CD14-positive monocyte (primary cell): ENCODE results near the gene CEP162. TPM values are rescaled to one million over a fixed set of nuclear protein-coding genes. Genes with fewer than 3 reads are reported as not detected.

Experiments used
- DNase-seq, 3 donors: peaks; one replicate each; pipeline ENCODE4 v3.0.0-alpha.2; 2011 to 2022
- H2AFZ ChIP-seq: 2 replicates; pipeline ENCODE4 v1.6.0; 2012; ENCODE audit warnings: mild to moderate bottlenecking, low read depth, low read length, inconsistent platforms; ENCODE audit not compliant: insufficient read depth, poor library complexity, severe bottlenecking
- H3K27ac ChIP-seq, 2 donors: 1 replicate in 1 of 2; 2 replicates in 1 of 2; pipeline ENCODE4 v1.5.1; 2012 to 2013; ENCODE audit warnings: low read length in 2 of 2, control low read depth in 1 of 2, inconsistent platforms in 1 of 2, low read depth in 1 of 2, mild to moderate bottlenecking in 1 of 2
- H3K27me3 ChIP-seq, 2 donors: one replicate each; pipeline versions ENCODE4 v1.6.0 to v1.6.1; 2011 to 2013; ENCODE audit warnings: low read length in 2 of 2; ENCODE audit not compliant: control insufficient read depth in 2 of 2, insufficient read depth in 2 of 2
- H3K36me3 ChIP-seq, 2 donors: replicated peaks in 1 of 2; 1 replicate in 1 of 2; 2 replicates in 1 of 2; pipeline versions ENCODE4 v1.5.1 to v1.6.1; 2012 to 2013; ENCODE audit warnings: low read length in 2 of 2, control low read depth in 1 of 2, inconsistent platforms in 1 of 2, mild to moderate bottlenecking in 1 of 2; ENCODE audit not compliant: insufficient read depth in 2 of 2, control insufficient read depth in 1 of 2
- H3K4me1 ChIP-seq, 2 donors: 1 replicate in 1 of 2; 2 replicates in 1 of 2; pipeline versions ENCODE4 v1.5.1 to v1.6.1; 2012 to 2013; ENCODE audit warnings: low read length in 2 of 2, control low read depth in 1 of 2, inconsistent platforms in 1 of 2, mild to moderate bottlenecking in 1 of 2, moderate library complexity in 1 of 2; ENCODE audit not compliant: insufficient read depth in 2 of 2, control insufficient read depth in 1 of 2
- H3K4me2 ChIP-seq: replicated peaks from 2 replicates; pipeline ENCODE3; 2012; ENCODE audit warnings: low read length, moderate library complexity, mild to moderate bottlenecking; ENCODE audit not compliant: poor library complexity, severe bottlenecking; ENCODE audit errors: extremely low read depth
- H3K4me3 ChIP-seq, 3 experiments: fragments of 200-600 bp in 1 of 3; sonication (generic) in 1 of 3; replicated peaks in 1 of 3; 1 replicate in 2 of 3; 2 replicates in 1 of 3; pipeline ENCODE4 v1.5.1; 2011 to 2013; ENCODE audit warnings: low read length in 3 of 3, mild to moderate bottlenecking in 3 of 3, control low read depth in 2 of 3, low read depth in 2 of 3, inconsistent platforms in 1 of 3, moderate library complexity in 1 of 3
- H3K79me2 ChIP-seq: 2 replicates; pipeline ENCODE4 v1.6.0; 2012; ENCODE audit warnings: mild to moderate bottlenecking, control low read depth, inconsistent platforms, low read length, moderate library complexity; ENCODE audit not compliant: insufficient read depth
- H3K9ac ChIP-seq: 2 replicates; pipeline ENCODE4 v1.6.0; 2017; ENCODE audit warnings: low read length, mild to moderate bottlenecking; ENCODE audit not compliant: insufficient read depth, poor library complexity, severe bottlenecking
- H3K9me3 ChIP-seq, 2 donors: replicated peaks in 1 of 2; 1 replicate in 1 of 2; 2 replicates in 1 of 2; pipeline versions ENCODE4 v1.5.1 to v1.6.1; 2012 to 2013; ENCODE audit warnings: low read length in 2 of 2, control low read depth in 1 of 2; ENCODE audit not compliant: control insufficient read depth in 1 of 2, insufficient read depth in 1 of 2
- H4K20me1 ChIP-seq: 2 replicates; pipeline ENCODE4 v1.6.0; 2012; ENCODE audit warnings: mild to moderate bottlenecking, low read length, control low read depth, moderate library complexity; ENCODE audit not compliant: insufficient read depth
- H3K27ac Mint-ChIP-seq, 7 donors: one replicate each; pipeline ENCODE4 v1.8.0; 2020; ENCODE audit warnings: mild to moderate bottlenecking in 7 of 7, mixed read lengths in 7 of 7, moderate library complexity in 6 of 7, inconsistent platforms in 2 of 7
- H3K27me3 Mint-ChIP-seq, 3 donors: one replicate each; pipeline ENCODE4 v1.8.0; 2021 to 2022; ENCODE audit warnings: low read depth in 3 of 3, mild to moderate bottlenecking in 3 of 3, mixed read lengths in 3 of 3, moderate library complexity in 3 of 3, inconsistent platforms in 1 of 3
- H3K36me3 Mint-ChIP-seq, 2 donors: one replicate each; pipeline ENCODE4 v1.8.0; 2020; ENCODE audit warnings: mixed read lengths in 2 of 2, inconsistent platforms in 1 of 2, mild to moderate bottlenecking in 1 of 2
- H3K4me1 Mint-ChIP-seq: one replicate; pipeline ENCODE4 v1.8.0; 2020; ENCODE audit warnings: mild to moderate bottlenecking, mixed read lengths
- H3K4me3 Mint-ChIP-seq, 2 donors: one replicate each; pipeline ENCODE4 v1.8.0; 2020; ENCODE audit warnings: mild to moderate bottlenecking in 2 of 2, mixed read lengths in 2 of 2, moderate library complexity in 1 of 2
- H3K9me3 Mint-ChIP-seq, 7 donors: one replicate each; pipeline ENCODE4 v1.8.0; 2020 to 2022; ENCODE audit warnings: mixed read lengths in 7 of 7, mild to moderate bottlenecking in 6 of 7, moderate library complexity in 6 of 7, inconsistent platforms in 2 of 7
- WGBS: methylation state at CpG from one replicate; pipeline ENCODE4 v1.1.5; 2013; ENCODE audit warnings: missing lambda C conversion rate; ENCODE audit not compliant: insufficient coverage; 5-methylcytosine and 5-hydroxymethylcytosine counted together
- intact Hi-C, 2 donors: fragments of 100-400 bp; cut with micrococcal nuclease; formaldehyde crosslinking; loops; one replicate each; pipeline versions ENCODE4 v1.15.0 to v1.15.1; 2023
- polyA plus RNA-seq, 3 donors: library from polyadenylated mRNA; depleted of rRNA in 1 of 3; unstranded in 2 of 3; stranded (reverse) in 1 of 3; fragments of 300-500 nt in 2 of 3; fragments of >200 nt in 1 of 3; fragmentation: Illumina TruSeq in 2 of 3; gene quantifications; 1 replicate in 2 of 3; 2 replicates in 1 of 3; pipeline ENCODE4 v1.2.3, GENCODE V29; 2012 to 2021
- TF ChIP-seq, protein P1 (sequence below): fragments of 200-600 bp; IDR thresholded peaks from one replicate; pipeline ENCODE4 v1.8.0; 2022; ENCODE audit warnings: antibody characterized with exemption, mild to moderate bottlenecking

The CEP162 gene
- polyA plus RNA-seq, 3 donors, result 1.5 to 2.7 (median 1.6) TPM

DNA sequence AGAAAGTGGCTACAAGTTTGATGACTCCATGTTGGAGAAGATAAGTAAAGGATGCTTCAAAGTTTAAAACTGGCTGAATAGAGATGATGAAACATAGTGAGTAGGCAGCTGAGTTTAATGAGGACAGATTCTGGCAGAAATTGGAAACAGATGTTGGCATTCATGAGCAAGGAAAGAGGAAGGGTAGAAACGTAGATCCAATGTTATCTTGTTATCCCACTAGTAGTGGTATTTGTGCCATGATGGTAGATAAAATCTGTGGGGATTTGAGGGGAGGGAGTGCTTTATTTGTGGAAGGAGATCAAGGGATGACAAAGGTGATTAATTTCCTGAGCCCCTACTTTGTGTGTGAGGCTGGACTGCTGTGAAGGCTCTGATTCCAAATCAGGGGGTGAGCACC, 124.4 kb downstream of the CEP162 start:
- Histone ChIP-seq H3K79me2 (no peaks in the 10 kb centered on the region), H3K27me3 (no peaks in the 10 kb centered on the region), H3K27ac (no peak overlapping the region), H3K36me3 (no peaks in the 10 kb centered on the region), H3K9ac (no peak overlapping the region), H2AFZ (no peak overlapping the region), H4K20me1 (no peaks in the 10 kb centered on the region), H3K4me2 (no peak overlapping the region), H3K4me3 (no peak overlapping the region), H3K4me1 (no peaks in the 10 kb centered on the region), H3K9me3 (peaks cover 3 to 6% of the 10 kb centered on the region in 2 donors)
- DNase-seq, result no peak
- H3K4me3 Mint-ChIP-seq, result no peak overlapping the region
- intact Hi-C loops, result no loop called here
- H3K27me3 Mint-ChIP-seq, result no peaks in the 10 kb centered on the region
- WGBS, result 9% methylated on average over 1 of the region's 1 CpG
- peaks cover 5 to 18% (median 10%) of the 10 kb centered on the region in 7 donors for H3K9me3 Mint-ChIP-seq
- peak overlapping the region in 1 of 7 donors; percentile 50 for H3K27ac Mint-ChIP-seq
- no peaks in the 10 kb centered on the region for H3K4me1 Mint-ChIP-seq
- TF ChIP-seq, protein P1, sequence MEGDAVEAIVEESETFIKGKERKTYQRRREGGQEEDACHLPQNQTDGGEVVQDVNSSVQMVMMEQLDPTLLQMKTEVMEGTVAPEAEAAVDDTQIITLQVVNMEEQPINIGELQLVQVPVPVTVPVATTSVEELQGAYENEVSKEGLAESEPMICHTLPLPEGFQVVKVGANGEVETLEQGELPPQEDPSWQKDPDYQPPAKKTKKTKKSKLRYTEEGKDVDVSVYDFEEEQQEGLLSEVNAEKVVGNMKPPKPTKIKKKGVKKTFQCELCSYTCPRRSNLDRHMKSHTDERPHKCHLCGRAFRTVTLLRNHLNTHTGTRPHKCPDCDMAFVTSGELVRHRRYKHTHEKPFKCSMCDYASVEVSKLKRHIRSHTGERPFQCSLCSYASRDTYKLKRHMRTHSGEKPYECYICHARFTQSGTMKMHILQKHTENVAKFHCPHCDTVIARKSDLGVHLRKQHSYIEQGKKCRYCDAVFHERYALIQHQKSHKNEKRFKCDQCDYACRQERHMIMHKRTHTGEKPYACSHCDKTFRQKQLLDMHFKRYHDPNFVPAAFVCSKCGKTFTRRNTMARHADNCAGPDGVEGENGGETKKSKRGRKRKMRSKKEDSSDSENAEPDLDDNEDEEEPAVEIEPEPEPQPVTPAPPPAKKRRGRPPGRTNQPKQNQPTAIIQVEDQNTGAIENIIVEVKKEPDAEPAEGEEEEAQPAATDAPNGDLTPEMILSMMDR, result no peak
- no peaks in the 10 kb centered on the region for H3K36me3 Mint-ChIP-seq

DNA sequence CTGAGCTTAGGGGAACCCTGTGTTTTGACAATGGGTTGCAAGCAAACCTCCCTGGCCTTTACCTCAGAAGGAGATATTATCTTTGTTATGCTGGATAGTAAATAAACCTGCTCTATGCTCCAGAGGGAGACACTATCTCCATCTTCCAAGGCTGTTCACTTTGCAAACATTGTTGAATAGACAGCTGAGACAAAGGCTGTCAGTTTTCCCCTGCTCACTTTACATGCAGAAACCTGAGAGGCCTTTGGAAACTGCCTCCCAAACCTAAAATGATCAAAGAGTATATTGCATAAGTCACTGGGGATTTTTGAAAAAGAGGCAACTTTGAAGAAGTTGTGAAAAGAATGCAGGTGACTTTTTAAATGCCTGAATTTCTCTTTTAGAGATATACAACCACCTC, 132.3 kb downstream of the CEP162 start:
- no peak overlapping the region for H3K4me3 Mint-ChIP-seq
- H3K27ac ChIP-seq, result no peak overlapping the region
- no peaks in the 10 kb centered on the region for H3K4me1 Mint-ChIP-seq
- intact Hi-C loops, result no loop called here
- H3K4me2 ChIP-seq, result no peak overlapping the region
- peaks cover 4% of the 10 kb centered on the region in 2 donors for H3K9me3 ChIP-seq
- no peaks in the 10 kb centered on the region for H3K4me1 ChIP-seq
- H3K36me3 ChIP-seq, result no peaks in the 10 kb centered on the region
- H3K27ac Mint-ChIP-seq, result no peak overlapping the region
- no peaks in the 10 kb centered on the region for H3K36me3 Mint-ChIP-seq
- H3K4me3 ChIP-seq, result no peak overlapping the region
- TF ChIP-seq, protein P1, result no peak
- no peaks in the 10 kb centered on the region for H3K27me3 Mint-ChIP-seq
- H3K9me3 Mint-ChIP-seq, result peaks cover 0 to 10% (median 4%) of the 10 kb centered on the region in 7 donors
- no peaks in the 10 kb centered on the region for H3K79me2 ChIP-seq
- no peak overlapping the region for H3K9ac ChIP-seq
- DNase-seq, result no peak
- H4K20me1 ChIP-seq, result no peaks in the 10 kb centered on the region
- H3K27me3 ChIP-seq, result no peaks in the 10 kb centered on the region
- H2AFZ ChIP-seq, result no peak overlapping the region
